Activated CD4-positive, alpha-beta T cell treated with anti-CD3 and anti-CD28 coated beads, Interleukin-2, Interleukin-4, amounts not matched to agents 100 ng/mL and 50 ng/mL, durations not matched to agents 16 hours and 8 hours (primary cell): Measurements from ENCODE around the gene MPC1.
"Not testable (repeated sequence)": the region's sequence is repeated elsewhere in the genome, so short reads cannot be mapped to it uniquely, and the experiment has no call there.

ENCODE experiments used
- DNase-seq: peaks from one replicate; pipeline ENCODE4 v3.0.0-alpha.2; 2020; ENCODE audit warnings: low spot score

MPC1 gene

GRCh38 chr6:166345672-166346071 is 37.1 kb downstream of the MPC1 start:
- DNase-seq, result not testable (repeated sequence)

- DNase-seq, result not testable (repeated sequence)
These were observed 37.8 kb downstream of the MPC1 start for GRCh38 chr6:166344921-166345320.

GRCh38 chr6:166344240-166344639 is 38.5 kb downstream of the MPC1 start:
- no peak for DNase-seq

GRCh38 chr6:166343150-166343487 is 39.6 kb downstream of the MPC1 start:
- no peak for DNase-seq

- peak; percentile 85 for DNase-seq
These were observed 40.2 kb downstream of the MPC1 start, which contains the start of gene SFT2D1 for GRCh38 chr6:166342349-166343149. SFT2D1 (minus strand) TSS chr6:166342545; CDS start chr6:166342481, 64 bp downstream.

GRCh38 chr6:166341977-166342348 is 40.8 kb downstream of the MPC1 start:
- DNase-seq, result no peak

- no peak for DNase-seq
These were observed 41.3 kb downstream of the MPC1 start for GRCh38 chr6:166341464-166341863.

- DNase-seq, result no peak
These were observed 43.9 kb downstream of the MPC1 start for GRCh38 chr6:166338854-166339253.

GRCh38 chr6:166336847-166337246 is 45.9 kb downstream of the MPC1 start:
- no peak for DNase-seq

GRCh38 chr6:166335378-166336302 is 47.1 kb downstream of the MPC1 start:
- DNase-seq, result no peak

- DNase-seq, result no peak
These were observed 47.9 kb downstream of the MPC1 start for GRCh38 chr6:166334878-166335277.

- peak; percentile 57 for DNase-seq
These were observed 49.4 kb downstream of the MPC1 start for GRCh38 chr6:166333172-166333995.

GRCh38 chr6:166331503-166332415 is 51.0 kb downstream of the MPC1 start:
- no peak for DNase-seq

- no peak for DNase-seq
These were observed 52.1 kb downstream of the MPC1 start for GRCh38 chr6:166330612-166331011.

- no peak for DNase-seq
These were observed 57.2 kb downstream of the MPC1 start for GRCh38 chr6:166325383-166326042.

- DNase-seq, result no peak
These were observed 59.3 kb downstream of the MPC1 start for GRCh38 chr6:166323395-166323794.

GRCh38 chr6:166318649-166319600 is 63.8 kb downstream of the MPC1 start:
- DNase-seq, result no peak

- DNase-seq, result no peak
These were observed 64.5 kb downstream of the MPC1 start for GRCh38 chr6:166318227-166318626.
